ENCODE measurements around the gene TGFBR3.

DNA sequence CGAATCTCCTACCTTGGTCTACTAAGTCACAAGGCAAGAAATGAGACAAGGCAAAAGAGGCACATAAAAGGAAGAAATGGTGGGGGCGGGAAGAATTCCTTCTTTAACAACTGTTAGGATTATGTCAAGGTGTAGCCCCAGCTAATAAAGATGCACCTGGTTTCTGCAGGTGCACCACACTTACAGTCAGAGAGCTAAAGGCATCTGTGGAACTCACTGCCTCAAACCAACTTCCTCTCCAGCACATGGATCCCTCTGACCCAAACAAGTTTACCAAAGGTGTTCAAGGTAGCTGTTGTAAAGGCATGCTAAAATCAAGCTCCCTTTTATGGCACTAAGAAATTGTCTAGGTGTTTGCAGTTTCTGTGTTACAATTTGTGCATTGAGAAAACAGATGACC lies 38.1 kb downstream of the TGFBR3 start:
- TF ChIP-seq, protein P1, sequence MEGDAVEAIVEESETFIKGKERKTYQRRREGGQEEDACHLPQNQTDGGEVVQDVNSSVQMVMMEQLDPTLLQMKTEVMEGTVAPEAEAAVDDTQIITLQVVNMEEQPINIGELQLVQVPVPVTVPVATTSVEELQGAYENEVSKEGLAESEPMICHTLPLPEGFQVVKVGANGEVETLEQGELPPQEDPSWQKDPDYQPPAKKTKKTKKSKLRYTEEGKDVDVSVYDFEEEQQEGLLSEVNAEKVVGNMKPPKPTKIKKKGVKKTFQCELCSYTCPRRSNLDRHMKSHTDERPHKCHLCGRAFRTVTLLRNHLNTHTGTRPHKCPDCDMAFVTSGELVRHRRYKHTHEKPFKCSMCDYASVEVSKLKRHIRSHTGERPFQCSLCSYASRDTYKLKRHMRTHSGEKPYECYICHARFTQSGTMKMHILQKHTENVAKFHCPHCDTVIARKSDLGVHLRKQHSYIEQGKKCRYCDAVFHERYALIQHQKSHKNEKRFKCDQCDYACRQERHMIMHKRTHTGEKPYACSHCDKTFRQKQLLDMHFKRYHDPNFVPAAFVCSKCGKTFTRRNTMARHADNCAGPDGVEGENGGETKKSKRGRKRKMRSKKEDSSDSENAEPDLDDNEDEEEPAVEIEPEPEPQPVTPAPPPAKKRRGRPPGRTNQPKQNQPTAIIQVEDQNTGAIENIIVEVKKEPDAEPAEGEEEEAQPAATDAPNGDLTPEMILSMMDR (IDR thresholded peaks at IDR 0.05; ENCODE audit: borderline replicate concordance, extremely low read depth, low read length, poor library complexity, severe bottlenecking): no peak
- no peak for TF ChIP-seq EZH2 (IDR thresholded peaks at IDR 0.05; ENCODE audit: borderline replicate concordance, low read depth, low read length, severe bottlenecking)

Measured in DND-41 (cell line).